Adrenal gland (tissue), 5 donors: Measurements from ENCODE around the gene DLGAP1.

Experiments
- CTCF ChIP-seq, 6 experiments: fragments of 450-650 bp in 4 of 6; fragments of 200-600 bp in 2 of 6; sonication (generic) in 1 of 6; IDR thresholded peaks; 1 replicate in 5 of 6; 2 replicates in 1 of 6; pipeline versions ENCODE4 v1.5.1 to v1.8.0; 2016 to 2021; ENCODE audit warnings: antibody characterized with exemption in 6 of 6, mild to moderate bottlenecking in 2 of 6, moderate library complexity in 1 of 6
- POLR2A ChIP-seq, 2 donors: fragments of 450-650 bp; IDR thresholded peaks; one replicate each; pipeline ENCODE4 v1.6.1; 2017; ENCODE audit warnings: antibody characterized with exemption in 2 of 2, mild to moderate bottlenecking in 2 of 2, moderate library complexity in 1 of 2
- donor health status: DM: no; HTN: no; CAD: no.

DNA sequence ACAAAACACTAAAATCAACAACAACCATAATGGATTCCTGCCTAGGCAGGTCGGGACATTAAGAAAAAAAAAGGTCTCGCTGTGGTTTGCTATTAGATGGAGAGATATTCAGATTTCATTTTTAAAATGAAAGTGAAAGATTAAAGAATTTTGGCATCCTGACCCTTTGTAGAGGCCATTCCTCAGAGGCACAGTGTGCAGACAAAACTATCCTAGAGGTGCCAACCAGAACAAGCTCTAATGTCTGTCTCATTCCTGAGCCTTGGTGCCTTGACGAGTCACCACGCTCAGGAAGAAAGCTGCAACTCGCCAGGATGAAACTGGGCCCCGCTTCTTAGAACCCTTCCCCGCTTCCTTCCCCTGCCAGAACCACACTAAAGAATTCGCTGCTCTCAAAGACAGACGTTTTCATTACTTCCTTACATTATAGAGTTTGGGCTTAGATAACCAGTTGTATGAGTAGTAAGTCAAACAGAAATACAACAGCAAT is 849.1 kb downstream of the DLGAP1 start:
- TF ChIP-seq POLR2A (IDR thresholded peaks at IDR 0.05) (peak in 1 of 2 donors; percentile 20), CTCF (IDR thresholded peaks at IDR 0.05) (no peak)
